Measurements from ENCODE around the gene PACSIN1. TPM values are rescaled to one million over a fixed set of nuclear protein-coding genes. Genes with fewer than 3 reads are reported as not detected.

PACSIN1 gene
- total RNA-seq, 4 donors from 2014 or later: 0.11 to 0.40 TPM; not detected in 2

DNA sequence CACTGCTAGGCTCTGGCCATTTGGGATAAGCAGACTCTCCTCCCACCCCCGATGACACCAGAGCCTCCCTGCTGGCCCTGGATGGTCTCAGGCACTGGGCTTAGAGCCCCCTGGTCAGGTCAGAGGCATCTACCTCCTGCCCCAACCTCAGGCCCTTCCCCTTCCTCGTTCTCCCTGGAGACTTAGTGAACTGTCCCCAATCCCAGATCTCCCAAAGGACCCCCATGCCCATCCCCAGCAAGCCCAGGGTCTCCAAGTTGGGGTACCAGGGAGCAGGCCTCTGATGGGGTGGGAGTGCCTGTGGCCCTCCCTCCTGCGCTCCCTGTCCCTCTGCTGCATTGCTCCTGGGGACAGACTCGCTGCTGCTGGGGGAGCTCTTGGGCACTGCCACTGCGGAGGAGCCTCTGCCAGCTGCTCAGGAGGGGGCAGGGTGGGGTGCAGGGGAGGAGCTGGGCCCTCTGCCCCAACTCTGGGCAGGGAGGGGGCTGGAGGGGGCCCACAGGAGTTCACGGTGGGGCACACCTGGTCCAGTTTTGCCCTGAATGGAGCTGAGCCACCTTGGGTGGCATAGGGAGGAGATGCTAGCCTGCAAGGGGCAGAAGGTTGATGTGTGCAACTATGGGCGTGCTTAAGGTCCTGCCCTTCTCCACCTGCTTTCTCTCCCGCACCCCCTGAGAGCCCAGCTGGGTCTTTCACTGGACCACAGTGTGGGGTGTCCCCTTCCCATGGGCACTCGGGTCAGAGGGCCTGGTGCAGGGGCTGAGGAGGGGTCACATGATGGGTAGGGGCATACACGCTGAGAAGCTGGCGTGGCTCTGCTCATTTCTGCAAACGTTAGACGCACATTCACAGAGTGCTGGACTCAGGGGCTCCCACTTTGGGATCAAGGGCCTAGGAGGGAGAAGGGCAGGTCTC, 49.9 kb downstream of the PACSIN1 start:
- TF ChIP-seq EP300 (IDR thresholded peaks at IDR 0.05) (no peak), POLR2AphosphoS5 (IDR thresholded peaks at IDR 0.05) (no peak), POLR2A (IDR thresholded peaks at IDR 0.05) (no peak)
- TF ChIP-seq, protein P1, sequence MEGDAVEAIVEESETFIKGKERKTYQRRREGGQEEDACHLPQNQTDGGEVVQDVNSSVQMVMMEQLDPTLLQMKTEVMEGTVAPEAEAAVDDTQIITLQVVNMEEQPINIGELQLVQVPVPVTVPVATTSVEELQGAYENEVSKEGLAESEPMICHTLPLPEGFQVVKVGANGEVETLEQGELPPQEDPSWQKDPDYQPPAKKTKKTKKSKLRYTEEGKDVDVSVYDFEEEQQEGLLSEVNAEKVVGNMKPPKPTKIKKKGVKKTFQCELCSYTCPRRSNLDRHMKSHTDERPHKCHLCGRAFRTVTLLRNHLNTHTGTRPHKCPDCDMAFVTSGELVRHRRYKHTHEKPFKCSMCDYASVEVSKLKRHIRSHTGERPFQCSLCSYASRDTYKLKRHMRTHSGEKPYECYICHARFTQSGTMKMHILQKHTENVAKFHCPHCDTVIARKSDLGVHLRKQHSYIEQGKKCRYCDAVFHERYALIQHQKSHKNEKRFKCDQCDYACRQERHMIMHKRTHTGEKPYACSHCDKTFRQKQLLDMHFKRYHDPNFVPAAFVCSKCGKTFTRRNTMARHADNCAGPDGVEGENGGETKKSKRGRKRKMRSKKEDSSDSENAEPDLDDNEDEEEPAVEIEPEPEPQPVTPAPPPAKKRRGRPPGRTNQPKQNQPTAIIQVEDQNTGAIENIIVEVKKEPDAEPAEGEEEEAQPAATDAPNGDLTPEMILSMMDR (IDR thresholded peaks at IDR 0.05): no peak
- Histone ChIP-seq H3K36me3 (no peaks in the 10 kb centered on the region), H3K27ac (no peak overlapping the region), H3K9me3 (no peaks in the 10 kb centered on the region), H3K4me1 (peaks cover 5% of the 10 kb centered on the region), H3K27me3 (peaks cover 19% of the 10 kb centered on the region), H3K4me3 (no peak overlapping the region)
- DNase-seq (ENCODE audit: low spot score in 2 of 2): peak; percentile 52 to 67
- whole genome bisulfite sequencing: 74% methylated on average over 12 of the region's 13 CpGs

DNA sequence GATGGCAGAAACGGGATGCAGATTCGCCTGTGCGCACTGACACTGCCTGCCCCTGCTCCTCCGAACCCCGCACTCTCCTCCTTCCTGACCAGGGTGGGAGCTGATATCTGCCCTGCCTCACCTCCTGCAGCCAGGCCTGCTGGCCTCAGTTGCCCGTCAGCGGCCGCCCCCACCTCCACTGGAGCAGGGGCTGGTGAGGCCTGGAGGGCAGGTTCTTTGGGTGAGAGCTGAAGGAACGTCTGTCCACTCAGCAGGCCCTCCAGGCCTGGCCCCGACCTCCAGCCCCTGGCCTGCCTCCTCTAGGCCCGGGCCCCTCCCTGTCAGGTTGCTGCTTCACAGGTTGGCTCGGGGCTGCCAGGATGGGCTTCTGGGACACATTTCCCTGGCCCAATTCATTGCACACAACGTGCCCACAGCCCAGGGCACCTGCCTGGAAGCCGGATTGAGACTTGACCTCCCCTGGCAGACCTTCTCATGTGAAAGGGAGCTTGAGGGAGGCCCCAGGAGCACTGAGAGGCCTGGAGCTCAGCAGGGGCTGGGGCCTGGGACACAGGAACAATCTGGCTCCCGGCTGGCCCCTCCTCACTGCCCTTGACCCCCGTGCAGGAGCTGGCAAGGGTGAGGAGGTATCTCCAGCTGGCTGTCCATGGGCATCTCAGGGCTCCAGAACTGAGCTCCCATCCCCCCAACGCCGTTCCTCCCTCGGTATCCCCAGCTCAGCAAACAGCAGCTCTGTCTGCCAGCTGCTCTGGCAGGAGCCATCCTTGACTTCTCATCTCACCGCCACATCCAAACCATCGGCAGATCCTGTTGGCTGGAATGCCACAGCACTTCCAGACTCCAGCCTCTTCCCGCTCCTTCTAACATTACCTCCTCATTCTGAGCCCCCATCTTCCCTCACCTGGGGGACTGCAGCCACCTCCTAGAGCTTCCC, 50.8 kb downstream of the PACSIN1 start:
- DNase-seq (ENCODE audit: low spot score in 2 of 2): peak; percentile 41 to 74
- H3K36me3 ChIP-seq: no peaks in the 10 kb centered on the region
- H3K4me3 ChIP-seq: no peak overlapping the region
- H3K9me3 ChIP-seq: no peaks in the 10 kb centered on the region
- H3K27ac ChIP-seq: no peak overlapping the region
- peaks cover 5% of the 10 kb centered on the region for H3K4me1 ChIP-seq
- WGBS: 100% methylated on average over 3 of the region's 22 CpGs
- peaks cover 19% of the 10 kb centered on the region for H3K27me3 ChIP-seq
- TF ChIP-seq POLR2AphosphoS5 (IDR thresholded peaks at IDR 0.05) (no peak), EP300 (IDR thresholded peaks at IDR 0.05) (no peak), POLR2A (IDR thresholded peaks at IDR 0.05) (no peak)
- TF ChIP-seq, protein P1 (IDR thresholded peaks at IDR 0.05): no peak

DNA sequence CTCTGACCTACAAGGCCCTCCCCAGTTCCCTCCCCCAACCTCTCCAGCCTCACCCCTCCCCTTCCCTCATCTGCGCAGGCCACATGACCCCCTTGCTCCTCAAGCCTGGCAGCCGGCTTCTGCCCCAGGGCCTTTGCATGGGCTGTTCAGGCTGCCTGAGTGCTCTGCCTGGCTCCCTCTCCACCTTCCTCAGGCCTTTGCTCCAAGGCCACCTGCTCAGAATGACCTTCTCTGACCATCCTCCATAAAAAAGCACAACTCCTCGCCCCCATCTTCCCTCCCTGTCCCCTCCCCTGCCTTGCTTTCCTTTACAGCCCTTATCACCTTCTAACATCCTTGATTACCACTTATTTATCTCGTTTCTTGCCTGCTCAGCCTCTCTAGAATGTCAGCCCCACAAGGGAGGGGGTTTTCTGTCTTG, 51.6 kb downstream of the PACSIN1 start:
- Histone ChIP-seq H3K4me3 (no peak overlapping the region), H3K4me1 (peaks cover 5% of the 10 kb centered on the region), H3K36me3 (no peaks in the 10 kb centered on the region), H3K27me3 (peaks cover 19% of the 10 kb centered on the region), H3K9me3 (no peaks in the 10 kb centered on the region), H3K27ac (no peak overlapping the region)
- DNase-seq (ENCODE audit: low spot score in 2 of 2): peak; percentile 40 to 65
- WGBS: 79% methylated on average over 4 of the region's 4 CpGs
- no peak for TF ChIP-seq POLR2AphosphoS5 (IDR thresholded peaks at IDR 0.05)
- TF ChIP-seq EP300 (IDR thresholded peaks at IDR 0.05): no peak
- TF ChIP-seq, protein P1 (IDR thresholded peaks at IDR 0.05): no peak
- TF ChIP-seq POLR2A (IDR thresholded peaks at IDR 0.05): no peak

DNA sequence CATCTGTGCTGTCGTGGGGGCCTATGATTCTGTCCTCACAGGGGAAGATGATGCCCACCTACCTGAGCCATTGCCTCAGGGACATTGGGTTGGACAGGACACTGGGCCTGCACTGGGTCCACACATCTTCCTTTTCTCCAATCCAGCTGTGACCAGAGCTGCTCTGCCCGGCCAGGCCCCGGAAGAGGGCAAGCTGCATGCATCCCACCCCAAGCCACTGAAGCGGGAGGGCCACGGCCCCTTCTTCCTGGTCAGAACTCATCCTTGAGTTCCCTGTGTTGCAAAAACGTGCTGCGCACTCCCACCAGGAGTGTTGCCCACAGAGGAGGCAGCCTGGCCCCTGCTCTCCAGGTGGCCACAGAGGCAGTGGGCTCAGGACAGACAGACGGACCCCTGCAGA, 52.1 kb downstream of the PACSIN1 start:
- peaks cover 19% of the 10 kb centered on the region for H3K27me3 ChIP-seq
- H3K36me3 ChIP-seq: no peaks in the 10 kb centered on the region
- H3K9me3 ChIP-seq: no peaks in the 10 kb centered on the region
- TF ChIP-seq, protein P1 (IDR thresholded peaks at IDR 0.05): no peak
- no peak for TF ChIP-seq POLR2AphosphoS5 (IDR thresholded peaks at IDR 0.05)
- TF ChIP-seq POLR2A (IDR thresholded peaks at IDR 0.05): no peak
- TF ChIP-seq EP300 (IDR thresholded peaks at IDR 0.05): no peak
- no peak overlapping the region for H3K4me3 ChIP-seq
- DNase-seq (ENCODE audit: low spot score in 2 of 2): peak in 1 of 2 donors; percentile 46
- 89% methylated on average over 4 of the region's 8 CpGs for WGBS
- no peak overlapping the region for H3K27ac ChIP-seq
- peaks cover 5% of the 10 kb centered on the region for H3K4me1 ChIP-seq
